Stimulated activated naive B cell treated with anti-CD40 and anti-IgM and Interleukin-4, amounts not matched to agents 10 μg/mL and 1 μg/mL and 100 μg/mL, for 72 hours (primary cell): Measurements from ENCODE around the gene KIAA0513.

ENCODE experiments used
- ATAC-seq, 2 donors: fragments of 150-1000 bp; cut with Tn5 transposase; replicated peaks; 2 replicates each; pipeline ENCODE4 v1.10.0; 2021; ENCODE audit warnings: moderate library complexity in 1 of 2
- DNase-seq: peaks from one replicate; pipeline ENCODE4 v3.0.0; 2021
- H3K27ac Mint-ChIP-seq: one replicate; pipeline ENCODE4 v1.8.0; 2022; ENCODE audit warnings: mild to moderate bottlenecking, mixed read lengths
- H3K27me3 Mint-ChIP-seq, 2 donors: one replicate each; pipeline ENCODE4 v1.8.0; 2022; ENCODE audit warnings: mixed read lengths in 2 of 2
- H3K36me3 Mint-ChIP-seq, 2 donors: one replicate each; pipeline ENCODE4 v1.8.0; 2022; ENCODE audit warnings: mixed read lengths in 2 of 2, mild to moderate bottlenecking in 1 of 2
- H3K4me1 Mint-ChIP-seq, 2 donors: one replicate each; pipeline ENCODE4 v1.8.0; 2022; ENCODE audit warnings: mixed read lengths in 2 of 2, mild to moderate bottlenecking in 1 of 2
- H3K4me3 Mint-ChIP-seq, 2 donors: one replicate each; pipeline ENCODE4 v1.8.0; 2022; ENCODE audit warnings: mild to moderate bottlenecking in 2 of 2, mixed read lengths in 2 of 2, moderate library complexity in 1 of 2
- H3K9me3 Mint-ChIP-seq, 2 donors: one replicate each; pipeline ENCODE4 v1.8.0; 2022; ENCODE audit warnings: mixed read lengths in 2 of 2, mild to moderate bottlenecking in 1 of 2

KIAA0513 gene

GRCh38 chr16:85128079-85128837 lies 100.7 kb downstream of the KIAA0513 start:
- peaks cover 5 to 10% of the 10 kb centered on the region in 2 donors for H3K4me1 Mint-ChIP-seq
- H3K9me3 Mint-ChIP-seq: peaks cover 0 to 1% of the 10 kb centered on the region in 2 donors
- no peak overlapping the region for H3K4me3 Mint-ChIP-seq
- ATAC-seq: no peak
- H3K27ac Mint-ChIP-seq: no peak overlapping the region
- no peak for DNase-seq
- H3K27me3 Mint-ChIP-seq: peaks cover 5 to 11% of the 10 kb centered on the region in 2 donors
- H3K36me3 Mint-ChIP-seq: no peaks in the 10 kb centered on the region

- peaks cover 5 to 10% of the 10 kb centered on the region in 2 donors for H3K4me1 Mint-ChIP-seq
These were observed 102.5 kb downstream of the KIAA0513 start for GRCh38 chr16:85129876-85130704.

GRCh38 chr16:85130705-85131028 lies 103.1 kb downstream of the KIAA0513 start:
- DNase-seq (no peak), ATAC-seq (no peak)
- peaks cover 3 to 16% of the 10 kb centered on the region in 2 donors for H3K27me3 Mint-ChIP-seq
- no peak overlapping the region for H3K4me3 Mint-ChIP-seq
- H3K27ac Mint-ChIP-seq: no peak overlapping the region
- H3K9me3 Mint-ChIP-seq: peaks cover 0 to 1% of the 10 kb centered on the region in 2 donors
- H3K4me1 Mint-ChIP-seq: peaks cover 5 to 10% of the 10 kb centered on the region in 2 donors
- no peaks in the 10 kb centered on the region for H3K36me3 Mint-ChIP-seq

More at GRCh38 chr16:85129876-85130704, 102.5 kb downstream of the KIAA0513 start:
- Mint-ChIP-seq H3K27me3 (peaks cover 5 to 16% of the 10 kb centered on the region in 2 donors), H3K9me3 (peaks cover 0 to 1% of the 10 kb centered on the region in 2 donors), H3K4me3 (no peak overlapping the region), H3K36me3 (no peaks in the 10 kb centered on the region), H3K27ac (peak overlapping the region; percentile 15)
- no peak for ATAC-seq
- DNase-seq: no peak

- peaks cover 17 to 23% of the 10 kb centered on the region in 2 donors for H3K27me3 Mint-ChIP-seq
- DNase-seq: no peak
These were observed 105.1 kb downstream of the KIAA0513 start for GRCh38 chr16:85132456-85133289.

GRCh38 chr16:85133290-85133599 lies 105.7 kb downstream of the KIAA0513 start:
- Mint-ChIP-seq H3K27ac (no peak overlapping the region), H3K27me3 (peaks cover 23 to 29% of the 10 kb centered on the region in 2 donors), H3K4me3 (no peak overlapping the region), H3K36me3 (peaks cover 0 to 2% of the 10 kb centered on the region in 2 donors), H3K4me1 (peaks cover 15 to 23% of the 10 kb centered on the region in 2 donors), H3K9me3 (peaks cover 0 to 1% of the 10 kb centered on the region in 2 donors)
- ATAC-seq: no peak
- DNase-seq: no peak

More at GRCh38 chr16:85132456-85133289, 105.1 kb downstream of the KIAA0513 start:
- Mint-ChIP-seq H3K4me1 (peaks cover 12 to 17% of the 10 kb centered on the region in 2 donors), H3K9me3 (peaks cover 0 to 1% of the 10 kb centered on the region in 2 donors), H3K4me3 (no peak overlapping the region), H3K36me3 (peaks cover 0 to 2% of the 10 kb centered on the region in 2 donors), H3K27ac (no peak overlapping the region)
- ATAC-seq: no peak

- H3K4me1 Mint-ChIP-seq: peaks cover 15 to 27% of the 10 kb centered on the region in 2 donors
- no peak overlapping the region for H3K4me3 Mint-ChIP-seq
- H3K9me3 Mint-ChIP-seq: peaks cover 0 to 1% of the 10 kb centered on the region in 2 donors
- DNase-seq: no peak
- H3K36me3 Mint-ChIP-seq: peaks cover 0 to 2% of the 10 kb centered on the region in 2 donors
- peaks cover 33 to 39% of the 10 kb centered on the region in 2 donors for H3K27me3 Mint-ChIP-seq
- no peak for ATAC-seq
- H3K27ac Mint-ChIP-seq: peak overlapping the region; percentile 22
These were observed 106.6 kb downstream of the KIAA0513 start for GRCh38 chr16:85134076-85134788.

- ATAC-seq: no peak
- DNase-seq: no peak
- Mint-ChIP-seq H3K4me3 (no peak overlapping the region), H3K36me3 (peaks cover 0 to 2% of the 10 kb centered on the region in 2 donors), H3K4me1 (peaks cover 15 to 27% of the 10 kb centered on the region in 2 donors), H3K9me3 (peaks cover 0 to 1% of the 10 kb centered on the region in 2 donors), H3K27ac (no peak overlapping the region), H3K27me3 (peaks cover 37 to 44% of the 10 kb centered on the region in 2 donors)
These were observed 107.2 kb downstream of the KIAA0513 start for GRCh38 chr16:85134789-85135142.

GRCh38 chr16:85136213-85136701 lies 108.7 kb downstream of the KIAA0513 start:
- peaks cover 15 to 27% of the 10 kb centered on the region in 2 donors for H3K4me1 Mint-ChIP-seq
- ATAC-seq: peak; percentile 75 to 79
- H3K9me3 Mint-ChIP-seq: peaks cover 0 to 1% of the 10 kb centered on the region in 2 donors
- peak overlapping the region; percentile 20 to 59 for H3K4me3 Mint-ChIP-seq
- peak overlapping the region; percentile 44 for H3K27ac Mint-ChIP-seq
- H3K27me3 Mint-ChIP-seq: peaks cover 37 to 48% of the 10 kb centered on the region in 2 donors
- no peak for DNase-seq
- peaks cover 0 to 2% of the 10 kb centered on the region in 2 donors for H3K36me3 Mint-ChIP-seq

GRCh38 chr16:85136702-85137322 lies 109.2 kb downstream of the KIAA0513 start:
- DNase-seq (no peak), ATAC-seq (peak; percentile 19 to 46)
- Mint-ChIP-seq H3K4me3 (peak overlapping the region; percentile 20 to 55), H3K9me3 (peaks cover 0 to 1% of the 10 kb centered on the region in 2 donors), H3K36me3 (peaks cover 0 to 2% of the 10 kb centered on the region in 2 donors), H3K27me3 (peaks cover 37 to 53% of the 10 kb centered on the region in 2 donors), H3K4me1 (peaks cover 15 to 27% of the 10 kb centered on the region in 2 donors), H3K27ac (peak overlapping the region; percentile 34)

- no peak overlapping the region for H3K27ac Mint-ChIP-seq
- H3K9me3 Mint-ChIP-seq: peaks cover 0 to 1% of the 10 kb centered on the region in 2 donors
- H3K4me3 Mint-ChIP-seq: peak overlapping the region in 1 of 2 donors; percentile 34
- peaks cover 15 to 27% of the 10 kb centered on the region in 2 donors for H3K4me1 Mint-ChIP-seq
- DNase-seq (no peak), ATAC-seq (peak in 1 of 2 donors; percentile 6)
- H3K36me3 Mint-ChIP-seq: peaks cover 0 to 2% of the 10 kb centered on the region in 2 donors
- H3K27me3 Mint-ChIP-seq: peaks cover 41 to 52% of the 10 kb centered on the region in 2 donors
These were observed 109.9 kb downstream of the KIAA0513 start for GRCh38 chr16:85137323-85138072.

GRCh38 chr16:85138073-85138824 lies 110.7 kb downstream of the KIAA0513 start:
- DNase-seq (no peak), ATAC-seq (no peak)
- Mint-ChIP-seq H3K36me3 (peaks cover 0 to 2% of the 10 kb centered on the region in 2 donors), H3K4me1 (peaks cover 15 to 27% of the 10 kb centered on the region in 2 donors), H3K27me3 (peaks cover 44 to 47% of the 10 kb centered on the region in 2 donors), H3K9me3 (no peaks in the 10 kb centered on the region), H3K27ac (no peak overlapping the region), H3K4me3 (no peak overlapping the region)
